GM12873 (cell line): ENCODE data around the gene ZNF383.

Source experiments
- TF ChIP-seq, protein P1 (sequence below): IDR thresholded peaks from 2 replicates; pipeline ENCODE4 v1.5.1; 2012; ENCODE audit warnings: low read depth, mild to moderate bottlenecking, moderate library complexity, low read length, control low read depth; ENCODE audit not compliant: insufficient read depth; ENCODE audit errors: missing control alignments

The ZNF383 gene

DNA sequence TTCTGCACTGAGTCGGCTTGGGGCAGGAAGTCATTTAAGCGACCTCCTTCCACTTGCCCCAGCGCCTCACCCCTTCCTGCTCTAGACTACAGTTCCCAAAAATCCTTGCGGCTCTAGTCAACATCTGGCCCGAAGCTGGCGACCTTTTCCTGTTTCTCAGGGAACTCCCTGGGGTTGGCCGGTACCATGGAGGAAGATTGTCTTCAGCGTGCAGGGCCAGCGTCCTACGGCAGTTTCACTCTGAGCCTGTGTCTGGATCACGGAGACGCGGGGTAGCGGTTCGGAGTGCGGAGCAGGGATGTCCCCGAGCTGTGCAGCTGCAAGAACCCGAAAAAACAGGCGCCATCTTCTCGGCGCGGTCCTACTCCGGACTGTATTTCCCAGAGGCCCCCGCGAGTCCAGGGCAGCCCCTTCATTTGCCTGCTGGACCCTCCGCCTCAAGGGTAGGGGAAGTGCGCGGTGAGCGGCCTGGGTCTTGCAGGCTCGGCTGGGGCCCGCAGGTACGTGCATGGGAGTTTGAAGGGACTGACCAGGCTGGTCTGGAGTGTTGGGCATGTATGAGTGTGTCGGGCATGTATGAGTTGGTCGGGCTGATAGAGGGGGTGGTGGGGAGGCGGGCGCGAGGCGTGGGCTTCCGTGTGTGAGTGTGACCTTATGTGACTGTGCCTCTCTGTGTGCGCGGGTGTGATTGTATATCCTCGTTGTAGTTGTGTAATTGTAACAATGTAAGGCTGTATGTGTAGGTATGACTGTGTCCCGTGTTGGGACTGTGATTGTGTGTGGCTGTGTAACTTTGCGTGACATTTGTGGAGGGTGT lies at the start of gene ZNF383:
Gene ZNF383, plus strand, starts transcription at position 440 of the 817 bp plus-strand sequence. CDS start 12,240 bp downstream, outside the sequence.
- TF ChIP-seq, protein P1, sequence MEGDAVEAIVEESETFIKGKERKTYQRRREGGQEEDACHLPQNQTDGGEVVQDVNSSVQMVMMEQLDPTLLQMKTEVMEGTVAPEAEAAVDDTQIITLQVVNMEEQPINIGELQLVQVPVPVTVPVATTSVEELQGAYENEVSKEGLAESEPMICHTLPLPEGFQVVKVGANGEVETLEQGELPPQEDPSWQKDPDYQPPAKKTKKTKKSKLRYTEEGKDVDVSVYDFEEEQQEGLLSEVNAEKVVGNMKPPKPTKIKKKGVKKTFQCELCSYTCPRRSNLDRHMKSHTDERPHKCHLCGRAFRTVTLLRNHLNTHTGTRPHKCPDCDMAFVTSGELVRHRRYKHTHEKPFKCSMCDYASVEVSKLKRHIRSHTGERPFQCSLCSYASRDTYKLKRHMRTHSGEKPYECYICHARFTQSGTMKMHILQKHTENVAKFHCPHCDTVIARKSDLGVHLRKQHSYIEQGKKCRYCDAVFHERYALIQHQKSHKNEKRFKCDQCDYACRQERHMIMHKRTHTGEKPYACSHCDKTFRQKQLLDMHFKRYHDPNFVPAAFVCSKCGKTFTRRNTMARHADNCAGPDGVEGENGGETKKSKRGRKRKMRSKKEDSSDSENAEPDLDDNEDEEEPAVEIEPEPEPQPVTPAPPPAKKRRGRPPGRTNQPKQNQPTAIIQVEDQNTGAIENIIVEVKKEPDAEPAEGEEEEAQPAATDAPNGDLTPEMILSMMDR: no peak

DNA sequence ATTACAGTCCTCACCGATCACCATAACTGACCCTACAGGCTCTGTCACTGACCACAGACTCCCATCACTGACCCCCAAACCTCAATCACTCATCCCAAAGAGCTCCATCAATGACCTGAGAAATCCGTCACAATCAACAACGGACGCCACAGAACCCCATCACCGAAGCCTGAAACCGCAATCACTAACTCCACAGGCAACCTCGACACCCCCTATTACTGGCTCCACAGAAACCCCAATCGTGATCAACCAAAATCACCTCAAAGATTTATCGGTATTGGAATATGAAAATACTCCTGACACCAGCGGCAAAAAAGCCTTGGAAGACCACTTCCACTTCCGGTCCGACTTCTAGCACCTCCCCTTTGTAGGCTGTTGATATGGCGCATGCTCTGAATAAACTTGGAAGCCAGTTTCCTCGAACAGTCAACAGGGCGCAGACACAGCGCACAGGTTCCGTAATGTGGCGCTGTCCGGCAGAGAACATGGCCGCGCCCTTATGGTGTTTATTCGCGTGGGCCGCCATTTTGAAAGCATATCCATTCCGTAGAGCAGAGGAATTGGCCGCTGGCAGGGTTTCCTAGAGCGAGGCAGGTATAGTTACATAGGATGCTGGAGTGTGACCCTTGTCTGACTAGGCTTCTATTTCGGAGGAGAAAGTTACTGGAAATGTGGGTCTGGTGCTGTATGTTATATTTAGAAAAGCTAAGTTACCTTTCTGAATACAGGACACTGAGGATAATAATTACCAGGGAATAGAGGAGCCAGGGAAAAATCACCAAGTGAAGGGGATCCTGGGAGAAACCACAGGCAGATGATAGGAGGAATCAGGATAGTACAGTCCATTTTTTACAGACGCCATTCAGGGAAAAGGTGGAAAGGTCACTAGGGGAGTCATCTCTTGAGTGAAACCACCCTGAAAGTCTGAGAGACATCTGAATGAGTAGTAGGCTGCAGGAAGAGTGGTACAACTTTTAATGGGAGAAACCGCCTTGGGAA lies 45.3 kb upstream of the ZNF383 start, which contains the start of gene ZNF585A:
Gene ZNF585A, minus strand, starts transcription at position 328 of the 999 bp plus-strand sequence. CDS start 2,785 bp downstream, outside the sequence.
- TF ChIP-seq, protein P1: peak; percentile 28

DNA sequence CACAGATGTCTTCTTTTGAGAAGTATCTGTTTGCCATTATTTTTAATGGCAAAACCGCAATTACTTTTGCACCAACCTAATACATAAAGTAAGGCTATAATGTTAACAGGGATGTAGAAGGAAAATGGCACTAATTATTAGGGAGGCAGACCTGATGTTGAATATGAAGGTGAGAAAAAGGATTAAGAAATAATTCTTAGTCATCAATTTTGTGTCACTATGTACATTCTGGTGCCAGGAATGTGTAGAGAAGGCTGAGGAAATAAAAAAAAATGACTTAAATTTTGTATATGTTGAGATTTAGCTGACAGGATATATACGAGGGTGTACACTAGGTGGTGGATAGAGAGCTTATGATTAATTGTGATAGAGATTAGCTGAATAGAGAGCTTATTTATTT lies 20.2 kb upstream of the ZNF383 start:
- TF ChIP-seq, protein P1: no peak

DNA sequence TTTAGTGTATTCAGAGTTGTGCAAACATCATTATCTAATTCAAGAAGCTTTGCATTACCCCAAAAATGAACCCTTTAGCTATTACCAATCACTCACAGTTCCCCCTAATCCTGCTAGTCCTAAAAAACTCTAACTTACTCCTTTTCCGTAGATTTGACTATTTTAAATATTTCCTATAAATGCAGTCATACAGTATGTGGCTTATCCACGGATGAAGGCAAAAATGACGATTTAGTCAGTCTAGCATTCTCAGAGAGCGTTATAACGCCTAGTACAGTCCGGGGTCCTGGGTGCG lies 587 bp upstream of the ZNF383 start:
- TF ChIP-seq, protein P1: no peak

DNA sequence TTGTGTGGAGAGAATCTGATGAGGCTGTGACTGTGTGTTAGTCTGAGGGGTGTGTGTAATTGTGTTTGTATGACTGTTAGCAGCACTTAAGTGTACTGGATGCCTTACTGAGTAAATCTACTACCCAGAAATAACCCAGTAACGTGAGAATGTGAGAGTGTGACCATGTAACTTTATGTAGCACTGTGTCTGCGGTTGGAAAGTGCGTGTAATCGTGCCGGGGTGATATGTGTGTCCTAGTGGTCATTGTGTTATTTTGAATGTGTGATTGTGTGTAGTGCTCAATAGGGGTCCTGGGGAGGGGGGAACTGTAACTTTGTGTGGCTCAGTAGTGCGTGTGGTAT lies 550 bp downstream of the ZNF383 start:
- TF ChIP-seq, protein P1: peak; percentile 2

DNA sequence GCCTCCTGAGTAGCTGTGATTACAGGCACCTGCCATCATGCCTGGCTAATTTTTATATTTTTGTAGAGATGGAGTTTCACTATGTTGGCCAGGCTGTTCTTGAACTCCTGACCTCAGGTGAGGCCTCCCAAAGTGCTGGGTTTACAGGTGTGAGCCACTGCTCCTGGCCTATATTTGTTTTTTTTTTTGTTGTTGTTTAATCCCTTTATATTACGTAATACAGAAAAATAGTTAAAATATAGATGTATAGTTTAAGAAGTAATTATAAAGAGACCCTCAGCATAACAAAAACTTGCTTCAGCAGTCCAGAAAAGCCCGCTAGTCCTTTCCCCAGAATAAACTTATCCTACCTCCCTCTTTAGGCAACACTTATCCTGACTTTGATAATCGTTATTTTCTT lies 2.4 kb downstream of the ZNF383 start:
- TF ChIP-seq, protein P1: no peak

DNA sequence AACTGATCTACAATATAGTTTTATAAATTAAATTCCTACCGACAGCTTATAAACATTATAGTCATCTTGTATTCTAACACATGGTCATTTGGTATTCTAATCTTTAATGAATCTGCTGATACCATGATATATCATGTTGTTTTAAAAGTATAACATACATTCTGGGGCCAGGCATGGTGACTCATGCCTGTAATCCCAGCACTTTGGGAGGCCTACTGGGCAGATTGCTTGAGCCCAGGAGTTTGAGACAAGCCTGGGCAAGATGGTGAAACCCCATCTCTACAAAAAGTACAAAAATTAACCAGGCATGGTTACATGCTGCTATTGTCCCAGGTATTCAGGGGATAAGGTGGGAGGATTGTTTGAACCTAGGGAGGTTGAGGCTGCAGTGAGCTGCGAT lies 3.1 kb downstream of the ZNF383 start:
- TF ChIP-seq, protein P1: no peak
